Measurements from ENCODE around the gene GPC1. TPM values are rescaled to one million over a fixed set of nuclear protein-coding genes. Genes with fewer than 3 reads are reported as not detected.

Gene GPC1
- total and polyA plus RNA-seq, 2 of the 4 experiments (the other 2 are of a cell fraction) = 16.0 to 211 TPM

GRCh38 chr2:240404174-240404852 lies 31.1 kb upstream of the GPC1 start:
- Histone ChIP-seq H3K9me3 (ENCODE audit: control insufficient read depth, insufficient read depth, low read length) (no peaks in the 10 kb centered on the region), H2AK5ac (ENCODE audit: low read depth, low read length) (no peak overlapping the region), H3K79me1 (ENCODE audit: low read depth in 1 of 2, low read length in 2 of 2) (no peaks in the 10 kb centered on the region), H3K23ac (ENCODE audit: low read depth, low read length) (no peak overlapping the region), H2AFZ (replicated peaks; ENCODE audit: low read length, poor library complexity) (no peak overlapping the region), H2AK9ac (replicated peaks; ENCODE audit: low read depth, low read length, poor library complexity) (no peak overlapping the region), H3K4me2 (ENCODE audit: low read depth, low read length) (no peak overlapping the region), H3K4me3 (ENCODE audit: insufficient read depth, low read depth, low read length) (no peak overlapping the region), H2BK120ac (ENCODE audit: low read depth, low read length) (no peak overlapping the region), H3K56ac (ENCODE audit: extremely low read depth, insufficient read depth, low read length) (no peak overlapping the region), H4K5ac (ENCODE audit: low read depth, low read length) (no peak overlapping the region), H4K8ac (ENCODE audit: low read depth in 2 of 2, low read length in 2 of 2) (no peak overlapping the region), H2BK5ac (ENCODE audit: low read depth, low read length, poor library complexity, severe bottlenecking) (no peak overlapping the region), H4K20me1 (ENCODE audit: insufficient read depth, low read length) (no peaks in the 10 kb centered on the region), H3K18ac (ENCODE audit: low read depth, low read length) (no peak overlapping the region), H3K4me1 (ENCODE audit: control insufficient read depth, insufficient read depth, low read length) (no peaks in the 10 kb centered on the region), H2BK20ac (ENCODE audit: low read depth, low read length) (no peak overlapping the region), H3K9ac (ENCODE audit: low read depth, low read length) (no peak overlapping the region), H3K27me3 (ENCODE audit: control insufficient read depth, insufficient read depth, low read length) (peaks cover 2% of the 10 kb centered on the region; the same call in 1 of the 2 replicates), H3K9me1 (ENCODE audit: insufficient read depth, low read length) (no peaks in the 10 kb centered on the region), H3K27ac (ENCODE audit: insufficient read depth, low read length) (no peak overlapping the region), H3K36me3 (ENCODE audit: control insufficient read depth, insufficient read depth, low read length) (no peaks in the 10 kb centered on the region), H2BK15ac (ENCODE audit: low read depth, low read length) (no peak overlapping the region), H4K91ac (ENCODE audit: insufficient read depth, low read depth, low read length) (no peak overlapping the region), H3K4ac (ENCODE audit: low read depth, low read length) (no peak overlapping the region), H3K14ac (replicated peaks; ENCODE audit: low read depth, low read length) (no peak overlapping the region)
- ChIA-PET POLR2A (ENCODE audit: unreplicated experiment) (no interaction called here), CTCF (no interaction called here)
- in situ Hi-C loops (cut with MboI; ENCODE audit: low sequenced_read_pairs) (no loop called here), dilution Hi-C loops (cut with HindIII; ENCODE audit: low sequenced_read_pairs, unreplicated experiment) (no loop called here), intact Hi-C loops (cut with micrococcal nuclease) (no loop called here)
- 100% methylated on average over 1 of the region's 18 CpGs; no CpG with 5 or more reads in 1 of the 2 experiments for WGBS, 2 experiments (ENCODE audit: extremely low coverage in 2 of 2, insufficient read length in 1 of 2)
- no peak for ATAC-seq (ENCODE audit: low read depth)
- DNase-seq = no peak
- TF ChIP-seq RAD21 (IDR thresholded peaks at IDR 0.05; ENCODE audit: low read length) (no peak), RCOR1 (IDR thresholded peaks at IDR 0.05; ENCODE audit: insufficient replicate concordance, low read length) (no peak), POLR2A (IDR thresholded peaks at IDR 0.05; ENCODE audit: low read depth, low read length) (no peak), USF2 (IDR thresholded peaks at IDR 0.05; ENCODE audit: low read depth, low read length) (no peak), CHD1 (IDR thresholded peaks at IDR 0.05; ENCODE audit: low read depth, low read length) (no peak), FOS (IDR thresholded peaks at IDR 0.05; ENCODE audit: low read depth, low read length) (no peak), MAZ (IDR thresholded peaks at IDR 0.05; ENCODE audit: borderline replicate concordance, low read depth, low read length) (no peak), CTCF (conservative IDR thresholded peaks at IDR 0.05; ENCODE audit: low read depth, low read length) (no peak), MAFK (IDR thresholded peaks at IDR 0.05; ENCODE audit: low read depth, low read length) (no peak), RFX5 (IDR thresholded peaks at IDR 0.05; ENCODE audit: low read depth, low read length) (no peak), NFE2L2 (IDR thresholded peaks at IDR 0.05; ENCODE audit: low read depth, low read length) (no peak), CEBPB (IDR thresholded peaks at IDR 0.05; ENCODE audit: low read depth, low read length) (no peak), MXI1 (IDR thresholded peaks at IDR 0.05; ENCODE audit: borderline replicate concordance, low read depth, low read length) (no peak)
- no TSS peak for BruUV-seq (replicated peaks)
